ENCODE data around the gene ZNF268. TPM values are rescaled to one million over a fixed set of nuclear protein-coding genes. Genes with fewer than 3 reads are reported as not detected.

The ZNF268 gene
- total and polyA plus RNA-seq, 4 donors: 4.8 to 23.0 (median 10.7) TPM

- H3K9me3 ChIP-seq (ENCODE audit: control insufficient read depth in 4 of 4, low read length in 3 of 4): peaks cover 13 to 36% (median 21%) of the 10 kb centered on the region in 4 donors
- H3K9ac ChIP-seq (ENCODE audit: low read depth in 1 of 2, low read length in 2 of 2): no peak within 1 kb of the TSS
- TF ChIP-seq NR2F2 (IDR thresholded peaks at IDR 0.05): no peak
- no peak for TF ChIP-seq RAD21 (IDR thresholded peaks at IDR 0.05)
- TF ChIP-seq HNF4A (conservative IDR thresholded peaks at IDR 0.05): no peak
- no peak for TF ChIP-seq CTCF (IDR thresholded peaks at IDR 0.05; ENCODE audit: low read depth, low read length, missing input control)
- no peak for TF ChIP-seq JUND (IDR thresholded peaks at IDR 0.05)
- TF ChIP-seq REST (IDR thresholded peaks at IDR 0.05): no peak
- no peak for TF ChIP-seq MAX (IDR thresholded peaks at IDR 0.05)
- TF ChIP-seq SP1 (IDR thresholded peaks at IDR 0.05): no peak
- TF ChIP-seq RXRA (IDR thresholded peaks at IDR 0.05): no peak
- TF ChIP-seq ATF3 (IDR thresholded peaks at IDR 0.05): no peak
- no peaks in the 10 kb centered on the region for H3K27me3 ChIP-seq (ENCODE audit: control insufficient read depth in 4 of 4, insufficient read depth in 4 of 4, low read length in 3 of 4)
- no peaks in the 10 kb centered on the region for H3K4me1 ChIP-seq (ENCODE audit: control insufficient read depth in 4 of 4, insufficient read depth in 4 of 4, low read length in 3 of 4)
- H3K4me3 ChIP-seq (ENCODE audit: low read depth in 1 of 3, low read length in 3 of 3): no peak within 1 kb of the TSS
- H3K27ac ChIP-seq (ENCODE audit: low read depth in 1 of 2, low read length in 2 of 2): no peak within 1 kb of the TSS
- no peaks in the 10 kb centered on the region for H3K36me3 ChIP-seq (ENCODE audit: control insufficient read depth in 4 of 4, insufficient read depth in 3 of 4, low read depth in 1 of 4, low read length in 3 of 4)
- no peak for DNase-seq (ENCODE audit: low spot score)
- 42% methylated on average over 61 of the region's 61 CpGs for WGBS
Observed at GRCh38 chr12:133235401-133236112, 54.3 kb downstream of the ZNF268 start, which contains the start of gene ANHX. Gene ANHX (minus strand): TSS chr12:133235877. CDS start chr12:133234356, 1,521 bp downstream.

- H3K36me3 ChIP-seq (ENCODE audit: control insufficient read depth in 4 of 4, insufficient read depth in 3 of 4, low read depth in 1 of 4, low read length in 3 of 4): no peaks in the 10 kb centered on the region
- H3K9ac ChIP-seq (ENCODE audit: low read depth in 1 of 2, low read length in 2 of 2): no peak overlapping the region
- H3K27ac ChIP-seq (ENCODE audit: low read depth in 1 of 2, low read length in 2 of 2): no peak overlapping the region
- H3K27me3 ChIP-seq (ENCODE audit: control insufficient read depth in 4 of 4, insufficient read depth in 4 of 4, low read length in 3 of 4): no peaks in the 10 kb centered on the region
- peaks cover 13 to 36% (median 19%) of the 10 kb centered on the region in 4 donors for H3K9me3 ChIP-seq (ENCODE audit: control insufficient read depth in 4 of 4, low read length in 3 of 4)
- WGBS: 41% methylated on average over 44 of the region's 44 CpGs
- no peak overlapping the region for H3K4me3 ChIP-seq (ENCODE audit: low read depth in 1 of 3, low read length in 3 of 3)
- DNase-seq (ENCODE audit: low spot score): no peak
- no peak for TF ChIP-seq HNF4G (IDR thresholded peaks at IDR 0.05)
- no peak for TF ChIP-seq SP1 (IDR thresholded peaks at IDR 0.05)
- no peak for TF ChIP-seq YY1 (IDR thresholded peaks at IDR 0.05)
- TF ChIP-seq HNF4A (conservative IDR thresholded peaks at IDR 0.05): no peak
- TF ChIP-seq NR2F2 (IDR thresholded peaks at IDR 0.05): no peak
- no peak for TF ChIP-seq JUND (IDR thresholded peaks at IDR 0.05)
- no peak for TF ChIP-seq REST (IDR thresholded peaks at IDR 0.05)
- TF ChIP-seq RXRA (IDR thresholded peaks at IDR 0.05): no peak
- TF ChIP-seq TAF1 (conservative IDR thresholded peaks at IDR 0.05): no peak
- no peak for TF ChIP-seq FOXA2 (IDR thresholded peaks at IDR 0.05)
- H3K4me1 ChIP-seq (ENCODE audit: control insufficient read depth in 4 of 4, insufficient read depth in 4 of 4, low read length in 3 of 4): no peaks in the 10 kb centered on the region
Observed at GRCh38 chr12:133236144-133236543, 54.8 kb downstream of the ZNF268 start.

Measured in liver (tissue), 9 donors.